ENCODE results near the gene KLKB1.
"Not testable (repeated sequence)": the region's sequence is repeated elsewhere in the genome, so short reads cannot be mapped to it uniquely, and the experiment has no call there.

KLKB1 gene

DNA sequence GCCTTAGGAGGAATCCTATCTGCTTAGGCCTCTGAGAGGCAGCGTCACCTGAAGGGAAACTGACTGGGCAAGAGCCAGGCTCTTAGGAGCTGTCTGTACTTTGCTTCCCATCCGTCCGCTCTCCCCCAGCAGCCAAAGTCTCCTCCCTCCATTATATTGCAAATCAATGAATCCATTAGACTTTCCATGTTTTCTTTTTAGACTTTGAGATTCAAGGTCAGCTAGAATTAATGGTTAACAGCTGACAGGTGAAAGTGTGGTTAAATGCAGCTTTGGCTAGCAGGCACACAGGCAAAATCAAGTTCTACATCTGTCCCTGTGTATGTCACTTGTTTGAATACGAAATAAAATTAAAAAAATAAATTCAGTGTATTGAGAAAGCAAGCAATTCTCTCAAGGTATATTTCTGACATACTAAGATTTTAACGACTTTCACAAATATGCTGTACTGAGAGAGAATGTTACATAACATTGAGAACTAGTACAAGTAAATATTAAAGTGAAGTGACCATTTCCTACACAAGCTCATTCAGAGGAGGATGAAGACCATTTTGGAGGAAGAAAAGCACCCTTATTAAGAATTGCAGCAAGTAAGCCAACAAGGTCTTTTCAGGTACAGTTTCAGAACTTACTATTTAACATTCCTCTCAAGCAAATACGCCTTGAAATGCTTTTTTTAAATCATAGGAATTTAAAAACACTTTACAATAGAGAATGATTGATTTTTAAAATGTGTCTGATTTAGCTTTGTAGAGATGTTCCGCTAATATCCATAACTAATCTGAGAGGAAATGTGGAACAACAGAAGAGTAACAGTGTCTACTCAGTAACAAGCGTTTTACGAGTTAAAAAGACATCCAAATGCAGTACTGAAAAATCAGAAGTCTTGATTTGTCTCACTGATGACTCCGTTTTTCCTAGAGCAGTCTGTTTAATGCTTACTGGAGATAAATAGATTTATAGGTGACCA, 38.7 kb downstream of the KLKB1 start, which contains the start of gene F11:
TSS of gene F11 (plus strand) at position 507 of the 970 bp plus-strand sequence. CDS start 948 bp downstream, outside the sequence.
- DNase-seq = no peak

DNA sequence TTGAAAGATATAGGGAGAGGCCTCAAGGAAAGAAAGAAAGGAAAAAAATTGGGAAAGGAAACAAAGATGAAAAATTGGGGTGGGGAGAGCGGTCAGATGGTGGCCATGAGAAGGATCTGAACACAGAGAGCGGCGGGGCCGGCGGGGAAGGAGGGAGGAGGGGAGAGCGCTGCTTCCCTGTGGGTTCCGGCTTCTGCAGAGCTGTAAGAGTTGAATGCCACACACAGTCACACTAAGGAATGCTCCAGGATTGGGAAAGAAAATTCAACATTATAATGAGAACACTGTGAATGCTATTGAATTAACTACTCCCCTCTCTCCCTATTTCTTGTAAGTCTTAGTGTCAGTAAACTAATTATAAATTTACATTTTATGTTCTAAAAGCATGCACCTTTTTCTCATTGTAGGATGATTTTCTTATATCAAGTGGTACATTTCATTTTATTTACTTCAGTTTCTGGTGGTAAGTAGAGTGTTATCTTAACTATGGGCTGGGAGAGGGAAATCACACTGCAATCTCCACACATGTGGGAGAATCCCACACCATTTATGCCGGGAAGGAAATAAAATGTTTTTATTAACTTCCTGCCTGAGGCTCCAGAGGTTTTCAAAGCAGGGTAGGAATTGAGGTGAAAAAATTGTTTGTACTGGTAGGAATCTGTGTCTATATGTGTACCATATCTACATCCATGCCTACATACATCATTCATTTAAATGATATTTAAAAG, 39.6 kb downstream of the KLKB1 start:
- DNase-seq = no peak

DNA sequence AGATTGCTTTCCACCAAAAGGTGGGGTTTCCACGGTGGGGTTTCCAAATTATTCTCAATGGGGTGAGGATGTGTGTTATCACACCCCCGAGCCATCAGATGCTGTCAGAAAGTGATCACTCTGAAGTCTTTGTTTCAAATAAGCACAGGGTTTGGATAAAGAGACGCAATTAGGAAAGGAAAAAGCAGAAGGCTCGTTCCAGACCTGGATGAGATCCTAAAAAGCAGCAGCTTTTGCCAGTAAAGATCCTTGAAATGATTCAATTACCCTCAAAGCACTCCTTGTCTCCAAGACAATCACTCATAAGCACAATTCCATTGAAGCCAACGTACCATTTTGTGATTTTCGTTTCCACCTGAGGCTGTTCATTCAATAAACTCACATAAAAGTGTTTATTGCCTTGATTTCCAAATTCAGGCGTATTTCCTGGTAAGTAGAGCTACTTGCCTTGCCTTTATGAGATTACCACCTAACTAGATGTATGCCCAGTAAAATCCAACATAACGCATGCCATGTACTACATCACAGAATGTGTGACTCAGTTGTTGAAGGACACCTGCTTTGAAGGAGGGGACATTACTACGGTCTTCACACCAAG, 43.9 kb downstream of the KLKB1 start:
- DNase-seq = no peak

DNA sequence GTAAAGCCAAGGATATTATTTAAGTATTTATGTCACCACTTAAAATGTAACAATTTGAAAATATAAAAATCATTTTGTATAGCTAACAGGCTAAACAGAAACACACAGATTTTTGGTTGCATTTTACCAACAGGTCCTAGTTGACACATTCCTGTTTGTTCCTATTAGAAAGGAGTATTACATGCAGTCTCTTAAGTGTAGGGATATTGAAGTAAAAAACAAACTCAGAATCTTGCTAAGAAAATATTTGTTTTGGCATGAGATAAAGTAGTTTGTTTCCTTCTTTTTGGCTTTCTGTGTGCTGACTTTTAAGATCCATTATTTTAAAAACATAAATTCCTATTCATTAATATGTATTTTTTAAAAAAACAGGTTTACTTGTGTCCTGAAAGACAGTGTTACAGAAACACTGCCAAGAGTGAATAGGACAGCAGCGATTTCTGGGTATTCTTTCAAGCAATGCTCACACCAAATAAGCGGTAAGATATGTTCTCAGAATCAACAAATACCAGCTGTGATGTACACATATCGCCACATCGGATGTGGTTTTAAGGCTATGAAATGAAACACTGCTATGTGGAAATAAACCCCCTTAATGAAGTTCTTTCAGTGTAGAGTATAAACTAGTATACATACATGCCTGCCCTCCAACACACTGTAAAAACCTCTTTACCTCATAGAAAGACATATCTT, 45.5 kb downstream of the KLKB1 start:
- no peak for DNase-seq

DNA sequence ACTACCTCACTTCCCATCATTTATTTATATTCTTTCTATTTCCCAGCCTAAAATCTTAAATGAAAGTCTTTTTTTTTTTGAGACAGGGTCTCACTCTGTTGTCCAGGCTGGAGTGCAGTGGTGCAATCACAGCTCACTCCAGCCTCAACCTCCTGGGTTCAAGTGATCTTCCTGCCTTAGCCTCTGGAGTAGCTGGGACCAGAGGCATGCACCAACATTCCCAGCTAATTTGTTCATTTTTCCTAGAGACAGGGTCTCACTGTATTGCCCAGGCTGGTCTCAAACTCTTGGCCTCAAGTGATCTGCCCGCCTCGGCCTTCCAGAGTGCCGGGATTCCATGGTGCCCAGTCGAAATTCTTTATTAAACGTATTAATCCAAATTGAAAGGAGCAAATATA, 46.1 kb downstream of the KLKB1 start:
- not testable (repeated sequence) for DNase-seq

DNA sequence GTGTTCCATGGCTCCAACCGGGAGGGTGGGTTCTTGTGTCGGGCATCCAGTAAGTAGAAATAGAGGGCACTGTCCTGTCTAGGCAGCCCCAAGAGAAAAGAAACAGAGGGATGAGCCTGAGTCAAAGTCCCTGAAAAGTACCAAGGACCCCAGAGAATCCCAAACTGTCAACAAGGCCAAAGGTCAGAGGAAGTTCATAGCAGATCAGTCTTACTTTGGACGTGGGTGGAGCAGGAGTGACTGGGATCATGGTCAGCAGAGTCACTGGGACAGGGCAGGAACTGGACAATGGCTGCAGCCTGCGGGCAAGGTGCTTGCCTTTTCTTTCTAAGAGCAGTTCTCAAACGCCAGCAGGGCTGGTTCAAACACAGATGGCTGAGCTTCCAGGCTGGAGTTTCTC, 56.0 kb downstream of the KLKB1 start:
- DNase-seq = no peak

DNA sequence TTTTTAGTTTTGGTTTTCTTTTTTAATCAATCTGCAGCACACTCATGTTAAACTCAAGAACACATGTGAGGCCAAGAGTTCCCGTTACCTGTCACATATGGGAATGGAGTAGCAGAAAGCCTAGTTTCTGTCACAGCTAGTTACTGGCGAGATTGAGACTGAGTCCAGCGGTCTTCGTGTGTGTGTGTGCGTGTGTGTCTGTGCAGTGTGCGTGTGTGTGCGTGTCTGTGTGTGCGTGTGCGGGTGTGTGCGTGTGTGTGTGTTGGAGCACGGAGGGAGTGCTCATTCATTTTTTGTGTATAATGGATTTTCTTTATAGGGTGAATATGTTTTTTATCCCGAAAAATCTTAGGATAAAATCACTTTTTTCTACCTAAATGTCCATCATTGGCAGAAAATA, 57.8 kb downstream of the KLKB1 start:
- DNase-seq = no peak

DNA sequence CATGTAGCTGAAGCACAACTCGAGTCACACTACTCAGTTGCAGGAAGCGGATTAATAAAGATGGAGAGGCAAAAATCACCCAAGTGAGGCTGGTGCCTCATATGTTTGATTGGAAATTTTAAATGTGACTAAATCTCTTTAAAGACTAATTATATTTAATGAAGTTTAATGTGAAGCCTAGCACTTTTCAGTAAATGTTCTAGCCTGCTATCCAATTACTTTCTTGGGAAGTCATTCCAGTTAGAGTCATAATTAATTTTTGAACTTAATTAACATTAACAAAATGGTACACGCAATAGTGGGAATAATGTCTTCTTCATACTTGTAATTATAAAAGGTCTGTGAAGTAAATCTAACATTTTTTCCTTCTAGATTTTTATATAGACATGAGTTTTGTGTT, 59.3 kb downstream of the KLKB1 start:
- DNase-seq = no peak

DNA sequence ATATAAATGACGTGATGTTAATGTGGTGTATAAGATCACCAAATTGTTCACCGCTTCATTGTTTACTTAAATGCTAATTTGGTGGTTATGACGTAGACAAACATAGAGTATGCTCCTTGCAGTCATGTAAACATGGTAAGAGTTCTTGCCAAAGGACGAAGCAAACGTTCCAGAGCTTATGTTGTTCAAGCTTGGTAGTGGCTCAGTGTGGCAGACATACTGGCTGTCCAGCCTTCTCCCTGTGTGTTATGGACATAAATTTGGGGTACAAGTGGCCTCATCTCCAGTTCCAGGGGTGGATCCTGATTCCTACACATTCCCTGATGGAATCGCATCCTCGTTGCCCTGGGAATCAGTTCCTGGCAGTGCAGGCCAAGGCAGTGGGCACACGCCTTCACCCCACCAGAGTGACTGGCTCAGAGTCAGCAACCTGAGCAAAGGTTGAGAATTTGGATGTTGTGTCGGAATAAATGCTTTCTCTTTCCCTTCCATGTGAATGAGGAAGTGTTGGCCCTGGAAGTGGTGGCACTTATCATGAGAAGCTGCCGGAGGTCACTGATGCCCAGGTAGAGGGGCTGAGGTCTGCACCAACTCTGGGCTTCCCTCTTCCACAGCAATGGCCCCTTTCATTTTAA, 64.1 kb downstream of the KLKB1 start:
- DNase-seq = no peak

DNA sequence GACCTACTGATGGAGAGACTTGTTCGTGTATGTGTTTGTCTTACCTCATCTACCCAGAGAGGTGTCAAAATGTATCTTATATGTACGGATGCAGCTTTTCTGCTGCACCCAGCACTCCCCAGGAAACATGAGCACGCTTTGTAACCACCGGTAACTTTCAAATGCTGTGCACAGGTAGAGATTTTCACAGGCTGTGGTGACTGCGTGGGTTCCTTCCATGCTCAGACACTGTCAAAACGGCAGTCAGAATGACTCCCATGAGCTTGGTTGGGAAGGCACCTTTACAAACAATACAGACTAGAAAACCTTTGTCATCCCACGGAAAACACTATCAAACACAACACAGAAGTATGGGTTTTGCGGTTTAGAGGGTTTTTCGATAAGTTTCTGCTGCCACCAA, 66.9 kb downstream of the KLKB1 start:
- DNase-seq = no peak

DNA sequence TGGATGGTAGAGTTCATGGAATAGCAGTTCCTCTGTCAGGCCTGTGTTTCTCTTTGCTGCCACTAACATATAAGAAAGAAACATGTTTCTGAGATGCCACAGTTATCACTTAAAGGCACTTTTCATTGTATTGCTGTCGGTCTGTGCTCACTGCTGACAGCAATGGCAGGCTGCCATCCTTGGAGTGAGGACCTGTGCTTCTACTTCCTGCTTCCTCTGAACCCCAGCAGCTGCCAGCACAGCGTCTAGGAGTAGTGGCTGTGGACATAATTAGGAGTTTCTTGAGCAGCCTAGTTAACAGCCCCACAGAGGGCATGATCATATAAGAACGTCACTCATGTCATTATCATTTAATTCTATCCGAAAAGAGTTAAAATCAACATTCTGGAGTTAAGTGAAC, 69.2 kb downstream of the KLKB1 start:
- no peak for DNase-seq

DNA sequence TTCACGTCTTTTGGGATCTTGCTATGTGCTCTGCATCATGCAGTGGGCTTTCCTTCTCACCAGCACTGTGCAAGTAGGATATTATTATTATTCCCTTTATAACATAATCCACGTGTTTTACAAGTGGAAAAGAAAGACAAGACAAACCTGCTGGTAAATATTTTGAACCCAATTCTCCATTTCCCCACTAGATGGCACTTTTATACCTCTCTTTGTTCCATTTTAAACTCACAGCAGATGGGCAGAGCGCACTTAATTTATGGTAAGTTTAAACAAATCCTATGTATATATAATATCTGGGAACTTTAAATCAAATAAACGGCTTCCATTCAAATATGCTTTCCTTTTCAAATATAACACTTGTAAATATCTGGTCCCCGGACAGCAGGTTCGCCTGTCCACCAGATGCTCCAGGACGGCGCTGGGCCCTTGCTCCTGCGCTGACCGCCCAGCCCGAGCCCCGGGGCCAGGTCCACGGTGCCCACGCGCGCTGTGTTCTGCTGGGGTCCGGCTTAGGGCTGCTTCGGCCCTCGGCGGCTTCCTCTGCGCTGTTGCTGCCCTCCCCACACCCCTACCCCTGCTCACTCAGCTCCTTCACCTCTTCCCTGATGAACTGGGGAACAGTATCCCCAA, 69.8 kb downstream of the KLKB1 start:
- no peak for DNase-seq

DNA sequence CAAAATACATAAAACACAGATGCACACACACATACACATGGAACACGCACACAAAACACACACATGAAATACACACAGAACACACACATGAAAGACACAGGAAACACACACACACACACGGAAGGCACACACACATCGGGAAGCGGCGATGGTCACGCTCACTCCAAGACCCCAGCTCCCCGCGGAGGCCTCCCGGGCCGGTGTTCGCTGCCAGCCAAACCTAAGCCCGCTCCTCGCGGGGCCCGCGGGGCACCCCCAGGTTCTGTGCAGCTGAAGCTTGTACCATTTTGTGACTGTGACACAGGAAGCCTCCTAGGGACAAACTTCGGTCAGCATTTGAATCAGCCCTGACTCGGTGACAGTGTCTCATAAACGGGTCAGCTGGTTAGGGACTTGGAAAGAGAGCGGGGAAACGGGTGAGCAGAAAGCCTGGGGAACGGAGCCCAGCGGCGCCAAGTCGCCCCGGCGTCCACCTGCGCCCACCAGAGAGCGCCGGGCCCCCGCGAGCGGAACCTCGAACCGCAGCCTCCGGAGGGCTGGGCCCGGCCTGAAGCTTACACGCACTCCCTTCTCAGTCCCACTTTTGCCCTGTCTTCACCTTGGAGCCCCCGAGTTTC, 70.8 kb downstream of the KLKB1 start:
- DNase-seq = no peak

DNA sequence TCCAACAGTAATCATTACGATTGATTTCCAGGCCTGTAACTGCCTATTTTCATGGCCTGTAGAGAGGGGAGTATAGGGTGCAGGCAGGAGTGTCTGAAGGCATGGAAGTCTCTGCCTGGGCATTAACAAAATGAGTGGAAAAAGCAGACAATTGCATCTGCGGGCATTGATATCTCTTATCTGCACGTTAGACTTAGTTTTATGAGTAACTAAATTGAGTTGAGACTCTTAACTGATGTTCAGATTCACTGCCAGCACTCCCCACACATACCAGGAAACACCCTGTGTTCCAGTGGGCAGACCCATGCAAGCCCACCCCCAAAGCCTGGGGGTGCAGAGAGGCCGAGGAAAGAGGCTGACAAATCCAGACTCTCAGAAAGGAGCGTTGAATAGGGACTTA, 72.0 kb downstream of the KLKB1 start:
- DNase-seq = no peak

DNA sequence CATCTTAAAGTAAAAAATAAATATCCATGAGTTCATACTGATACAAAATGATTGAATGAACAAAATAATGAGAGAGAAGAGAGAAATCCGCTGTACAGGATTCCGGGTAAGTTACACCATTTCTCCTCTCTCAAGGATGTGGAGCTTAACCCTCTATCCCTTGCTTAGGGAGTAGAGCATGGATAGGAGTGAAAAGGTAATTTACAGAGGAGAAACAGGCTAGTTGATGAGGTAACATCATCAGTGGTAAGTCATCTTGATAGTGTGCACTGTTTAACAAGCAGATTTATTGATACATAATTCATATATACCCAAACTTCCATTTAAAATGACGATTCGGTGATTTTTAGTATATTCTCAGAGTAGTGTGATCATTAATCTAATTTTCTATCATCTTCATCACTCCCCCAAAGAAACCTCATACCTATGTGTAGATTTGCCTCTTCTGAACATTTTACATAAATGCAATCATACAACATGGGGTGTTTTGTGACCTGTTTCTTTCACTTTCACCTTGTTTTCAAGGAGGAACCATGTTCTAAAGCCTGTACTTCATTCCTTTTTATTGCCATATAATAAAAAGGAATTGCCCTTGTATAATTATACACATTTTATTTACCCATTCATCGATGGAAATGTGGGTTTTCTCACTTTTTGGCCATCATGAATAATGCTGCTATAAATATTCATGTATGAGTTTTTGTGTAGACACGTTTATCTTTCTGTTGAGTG, 73.5 kb downstream of the KLKB1 start:
- no peak for DNase-seq

DNA sequence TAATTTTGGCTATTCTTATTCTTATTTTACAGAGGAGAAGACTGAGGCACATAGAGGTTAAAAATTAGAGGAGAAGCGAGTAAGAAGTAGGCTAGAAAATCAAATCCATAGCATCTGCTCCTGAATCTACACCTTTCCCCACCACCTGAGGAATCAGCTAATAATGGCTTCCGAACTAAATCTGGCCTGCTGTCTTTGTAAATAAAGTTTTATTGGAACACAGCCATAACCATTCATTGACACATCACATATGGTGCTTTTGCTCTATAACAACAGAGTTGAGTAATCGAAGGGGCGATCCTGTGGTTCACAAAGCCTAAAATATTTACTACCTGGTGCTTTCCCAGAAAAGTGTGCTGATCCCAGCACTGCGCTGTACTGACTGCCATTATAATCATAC, 76.9 kb downstream of the KLKB1 start:
- no peak for DNase-seq

DNA sequence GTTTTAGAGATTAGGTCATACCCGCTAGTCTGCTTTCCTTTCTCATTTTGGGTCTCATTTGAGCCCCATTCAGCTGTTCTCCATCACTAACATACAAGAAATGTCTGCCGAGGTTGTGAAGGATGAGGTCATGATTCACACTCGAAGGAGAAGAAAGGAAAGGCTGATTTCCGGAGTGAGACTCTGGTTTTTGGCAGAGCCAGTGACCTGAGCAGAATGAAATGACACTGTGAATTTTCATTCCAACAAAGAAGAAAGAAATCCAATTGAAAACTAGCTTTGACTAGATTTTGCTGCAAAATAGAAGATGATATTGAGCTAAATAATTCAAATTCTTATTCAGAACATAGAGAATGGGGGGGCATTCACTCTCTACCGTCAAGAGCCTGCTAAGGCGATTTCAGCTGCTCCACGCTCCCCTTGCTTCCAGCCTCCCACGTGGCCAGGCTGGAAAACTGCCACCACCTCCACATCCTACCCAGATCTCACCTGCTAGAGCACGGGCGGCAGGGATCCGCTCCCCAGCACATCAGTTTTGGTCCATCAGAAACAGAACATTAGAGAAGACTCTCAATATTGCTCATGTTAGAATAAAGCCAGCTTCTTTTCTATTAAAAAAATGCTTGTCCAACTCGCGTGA, 77.7 kb downstream of the KLKB1 start:
- DNase-seq = no peak

DNA sequence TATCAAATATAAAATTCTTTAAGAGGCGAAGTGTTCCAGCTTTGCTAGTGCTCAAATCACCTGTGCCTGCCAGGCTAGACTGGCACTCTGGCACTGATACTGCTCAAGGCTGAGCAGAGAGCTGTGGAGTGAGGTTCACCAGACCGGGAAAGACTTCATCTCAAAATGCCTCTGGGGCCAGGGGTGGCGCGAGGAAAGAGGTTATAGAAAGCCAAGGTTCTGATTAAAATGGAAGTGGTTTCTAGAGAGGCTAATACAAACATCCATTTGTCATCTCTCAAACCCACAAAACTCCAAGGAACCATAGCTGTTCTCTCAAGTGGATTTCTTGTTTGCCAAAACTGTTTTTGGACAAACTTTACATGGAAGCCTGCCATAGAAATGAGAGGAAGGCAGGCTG, 80.2 kb downstream of the KLKB1 start:
- DNase-seq = no peak

DNA sequence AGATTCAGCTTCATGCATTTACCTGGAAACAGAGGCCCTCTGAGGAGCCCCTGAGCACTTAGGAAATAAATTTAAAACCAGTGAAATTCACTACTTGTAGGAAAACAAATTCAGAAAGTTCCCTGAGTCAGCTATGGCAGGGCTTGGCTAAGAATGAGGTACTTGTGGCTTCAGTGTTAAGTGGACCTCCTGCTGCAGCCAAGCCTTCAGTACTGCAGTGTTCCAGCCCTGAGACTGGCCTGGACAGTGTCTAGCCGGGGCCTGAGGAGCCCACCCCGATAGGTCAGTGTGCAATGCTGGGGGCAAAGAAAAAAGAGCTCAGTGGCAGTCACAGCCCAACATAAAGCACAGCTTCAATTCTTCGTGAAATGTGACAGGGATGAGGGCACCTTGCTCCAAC, 80.6 kb downstream of the KLKB1 start:
- no peak for DNase-seq

All from activated CD4-positive, alpha-beta T cell treated with anti-CD3 and anti-CD28 coated beads for 1 hour (primary cell).